Naive thymus-derived CD8-positive, alpha-beta T cell (primary cell): ENCODE results near the gene PCGF3. TPM values are rescaled to one million over a fixed set of nuclear protein-coding genes. Genes with fewer than 3 reads are reported as not detected.
"Not testable (repeated sequence)": the region's sequence is repeated elsewhere in the genome, so short reads cannot be mapped to it uniquely, and the experiment has no call there.

Source experiments
- ATAC-seq, 2 donors: fragments of 150-1000 bp; cut with Tn5 transposase in 1 of 2; sonication (Bioruptor Pico), chemical (Tn5 transposase) in 1 of 2; 1 replicate in 1 of 2; 2 replicates in 1 of 2; pipeline ENCODE4 v1.10.0; 2021; ENCODE audit warnings: mild to moderate bottlenecking in 2 of 2, moderate library complexity in 2 of 2
- POLR2A ChIA-PET: fragments of 350-600 bp; sonication (Branson Sonifier 250); formaldehyde crosslinking; loops from one replicate; lab custom pipeline; 2021; ENCODE audit warnings: antibody characterized with exemption; lab: Charles Lee
- DNase-seq, 10 donors: peaks; one replicate each; pipeline versions ENCODE4 v3.0.0 to v3.0.0-alpha.2; 2020 to 2022
- H3K27ac Mint-ChIP-seq, 10 donors: one replicate each; pipeline ENCODE4 v1.8.0; 2020 to 2022; ENCODE audit warnings: mild to moderate bottlenecking in 10 of 10, mixed read lengths in 10 of 10, moderate library complexity in 4 of 10, inconsistent platforms in 1 of 10
- H3K27me3 Mint-ChIP-seq, 5 donors: one replicate each; pipeline ENCODE4 v1.8.0; 2021 to 2022; ENCODE audit warnings: mixed read lengths in 5 of 5
- H3K36me3 Mint-ChIP-seq, 3 donors: one replicate each; pipeline ENCODE4 v1.8.0; 2020 to 2022; ENCODE audit warnings: mixed read lengths in 3 of 3, mild to moderate bottlenecking in 2 of 3, inconsistent platforms in 1 of 3
- H3K4me1 Mint-ChIP-seq, 4 donors: one replicate each; pipeline ENCODE4 v1.8.0; 2021 to 2022; ENCODE audit warnings: mixed read lengths in 4 of 4
- H3K4me3 Mint-ChIP-seq, 10 donors: one replicate each; pipeline ENCODE4 v1.8.0; 2020 to 2022; ENCODE audit warnings: mild to moderate bottlenecking in 10 of 10, mixed read lengths in 10 of 10, moderate library complexity in 6 of 10, inconsistent platforms in 1 of 10
- H3K9me3 Mint-ChIP-seq, 9 donors: one replicate each; pipeline ENCODE4 v1.8.0; 2020 to 2022; ENCODE audit warnings: mixed read lengths in 9 of 9, mild to moderate bottlenecking in 3 of 9, inconsistent platforms in 1 of 9, moderate library complexity in 1 of 9
- polyA plus RNA-seq, 3 donors: library from polyadenylated mRNA; unstranded; fragments of 300-500 nt; fragmentation: Illumina TruSeq; gene quantifications; one replicate each; pipeline ENCODE4 v1.2.3, GENCODE V29; 2021
- total RNA-seq, 8 experiments: library from RNA in 2 of 8; stranded (reverse) in 2 of 8; gene quantifications; one replicate each; pipeline ENCODE4 v1.2.3 and lab custom pipeline; 2021 to 2026

PCGF3 gene
- total and polyA plus RNA-seq, 5 experiments from 2014 or later, result 3.4 to 49.3 (median 4.4) TPM

DNA sequence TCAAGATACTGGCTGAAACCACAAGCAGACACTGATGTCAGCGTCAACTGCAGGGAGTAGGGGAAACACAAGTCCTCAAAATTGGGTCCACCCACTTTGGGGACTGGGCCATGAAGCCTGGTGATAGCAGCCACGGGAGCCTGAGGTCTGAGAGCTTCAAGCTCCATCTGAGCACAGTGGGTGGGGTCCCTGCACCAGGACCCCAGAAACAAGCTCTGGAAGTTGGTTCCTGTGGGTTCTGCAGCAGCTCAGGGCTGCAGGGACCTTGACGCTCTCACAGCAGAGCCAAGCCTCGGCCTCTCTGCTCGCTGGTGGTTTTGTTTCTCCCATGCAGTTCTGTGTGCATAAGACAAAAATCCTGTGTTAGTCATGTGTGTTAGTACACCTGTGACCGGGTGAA lies 65.8 kb downstream of the PCGF3 start:
- Mint-ChIP-seq H3K4me3 (peak overlapping the region in 1 of 10 donors; percentile 12), H3K9me3 (peaks cover 0 to 3% (median 0%) of the 10 kb centered on the region in 9 donors), H3K27ac (peak overlapping the region in 5 of 10 donors; percentile 10 to 84 (median 35)), H3K27me3 (no peaks in the 10 kb centered on the region), H3K4me1 (peaks cover 17 to 63% (median 39%) of the 10 kb centered on the region in 4 donors), H3K36me3 (peaks cover 0 to 66% (median 17%) of the 10 kb centered on the region in 3 donors)
- ATAC-seq (peak in 1 of 2 donors; percentile 22), DNase-seq (no peak)
- POLR2A ChIA-PET, result interaction anchor here (0.9 to 1.1 kb wide), 2 partner anchors 8 to 10 kb away, joined by 4 to 5 read pairs; no protein-coding TSS in a partner anchor

DNA sequence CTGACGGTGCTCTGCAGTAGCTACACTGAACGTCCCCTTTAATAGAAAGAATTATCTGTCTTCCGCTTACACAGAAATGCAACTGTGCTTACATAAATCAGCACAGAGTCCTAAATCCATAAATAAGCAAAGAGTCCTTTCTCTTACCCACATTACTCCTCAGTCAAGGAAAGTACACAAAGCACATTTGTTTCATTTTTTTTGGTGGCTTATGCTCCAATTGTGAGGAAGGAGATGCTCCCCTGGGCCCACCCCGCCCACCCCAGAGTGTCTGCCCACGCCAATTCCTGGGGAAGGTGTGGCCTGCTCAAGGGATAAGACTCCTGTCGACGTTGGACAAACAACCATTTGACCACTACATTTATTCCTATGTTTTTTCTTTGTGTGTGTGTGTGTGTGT lies 66.5 kb downstream of the PCGF3 start:
- peak overlapping the region in 5 of 10 donors; percentile 10 to 80 (median 29) for H3K27ac Mint-ChIP-seq
- POLR2A ChIA-PET, result interaction anchor here (0.9 to 1.1 kb wide), 2 partner anchors 7 to 10 kb away, joined by 4 to 5 read pairs; no protein-coding TSS in a partner anchor
- peaks cover 20 to 62% (median 45%) of the 10 kb centered on the region in 4 donors for H3K4me1 Mint-ChIP-seq
- no peak for ATAC-seq
- H3K4me3 Mint-ChIP-seq, result no peak overlapping the region
- no peaks in the 10 kb centered on the region for H3K27me3 Mint-ChIP-seq
- H3K36me3 Mint-ChIP-seq, result peaks cover under 1 to 65% (median 16%) of the 10 kb centered on the region in 3 donors
- no peaks in the 10 kb centered on the region for H3K9me3 Mint-ChIP-seq
- no peak for DNase-seq

DNA sequence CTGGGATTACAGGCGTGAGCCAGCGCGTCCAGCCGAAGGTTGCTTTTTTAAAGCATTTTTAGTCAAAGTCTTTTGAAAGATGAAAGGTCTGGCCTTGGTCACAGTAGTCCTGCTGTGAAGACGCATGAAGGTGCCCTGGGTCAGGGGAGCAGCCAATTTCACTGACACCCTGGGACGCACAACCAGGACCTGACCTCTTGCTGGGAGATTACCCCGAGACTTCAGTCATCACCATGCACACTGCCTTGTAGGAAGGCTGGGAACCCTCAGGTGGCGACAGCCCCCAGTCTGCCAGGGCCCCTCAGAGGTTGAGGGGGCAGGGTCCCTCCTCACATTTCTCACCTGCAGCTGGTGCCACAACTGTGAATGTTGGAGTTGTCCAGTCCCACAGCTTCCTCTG lies 67.1 kb downstream of the PCGF3 start:
- DNase-seq (no peak), ATAC-seq (no peak)
- Mint-ChIP-seq H3K27ac (peak overlapping the region in 4 of 10 donors; percentile 14 to 68 (median 35)), H3K27me3 (no peaks in the 10 kb centered on the region), H3K9me3 (no peaks in the 10 kb centered on the region), H3K36me3 (peaks cover 4 to 62% (median 13%) of the 10 kb centered on the region in 3 donors), H3K4me1 (peaks cover 23 to 68% (median 51%) of the 10 kb centered on the region in 4 donors), H3K4me3 (peak overlapping the region in 2 of 10 donors; percentile 15 to 48)
- POLR2A ChIA-PET, result no interaction called here

DNA sequence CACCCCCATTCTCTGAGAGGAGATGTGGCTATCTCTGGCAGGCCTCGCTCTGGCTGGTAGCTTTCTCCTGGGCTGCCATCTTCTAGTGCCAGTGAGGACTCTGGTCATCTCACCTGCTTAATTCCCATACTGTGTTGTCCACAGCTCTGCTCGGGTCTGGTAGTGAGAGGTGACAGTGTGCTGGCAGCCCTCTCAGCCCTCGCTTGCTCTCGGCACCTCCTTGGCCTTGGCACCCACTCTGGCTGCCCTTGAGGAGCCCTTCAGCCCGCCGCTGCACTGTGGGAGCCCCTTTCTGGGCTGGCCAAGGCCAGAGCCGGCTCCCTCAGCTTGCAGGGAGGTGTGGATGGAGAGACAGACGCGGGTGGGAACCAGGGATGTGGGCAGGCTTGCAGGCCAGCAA lies 67.6 kb downstream of the PCGF3 start:
- H3K4me1 Mint-ChIP-seq, result peaks cover 23 to 72% (median 55%) of the 10 kb centered on the region in 4 donors
- POLR2A ChIA-PET, result no interaction called here
- no peak for DNase-seq
- no peaks in the 10 kb centered on the region for H3K27me3 Mint-ChIP-seq
- no peaks in the 10 kb centered on the region for H3K9me3 Mint-ChIP-seq
- no peak for ATAC-seq
- peaks cover 4 to 64% (median 13%) of the 10 kb centered on the region in 3 donors for H3K36me3 Mint-ChIP-seq
- no peak overlapping the region for H3K4me3 Mint-ChIP-seq
- peak overlapping the region in 3 of 10 donors; percentile 14 to 51 (median 19) for H3K27ac Mint-ChIP-seq

DNA sequence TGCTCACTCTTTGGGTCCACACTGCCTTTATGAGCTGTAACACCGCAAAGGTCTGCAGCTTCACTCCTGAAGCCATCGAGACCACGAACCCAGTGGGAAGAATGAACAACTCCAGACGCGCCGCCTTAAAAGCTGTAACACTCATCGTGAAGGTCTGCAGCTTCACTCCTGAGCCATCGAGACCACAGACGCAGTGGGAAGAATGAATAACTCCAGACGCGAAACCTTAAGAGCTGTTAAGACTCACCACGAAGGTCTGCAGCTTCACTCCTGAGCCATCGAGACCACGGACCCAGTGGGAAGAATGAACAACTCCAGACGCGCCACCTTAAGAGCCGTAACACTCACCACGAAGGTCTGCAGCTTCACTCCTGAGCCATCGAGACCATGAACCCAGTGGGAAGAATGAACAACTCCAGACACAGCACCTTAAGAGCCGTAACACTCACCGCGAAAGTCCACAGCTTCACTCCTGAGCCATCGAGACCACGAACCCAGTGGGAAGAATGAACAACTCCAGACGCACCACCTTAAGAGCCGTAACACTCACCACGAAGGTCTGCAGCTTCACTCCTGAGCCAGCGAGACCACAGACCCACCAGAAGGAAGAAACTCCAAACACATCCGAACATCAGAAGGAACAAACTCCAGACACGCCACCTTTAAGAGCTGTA lies 68.9 kb downstream of the PCGF3 start:
- not testable (repeated sequence) for H3K9me3 Mint-ChIP-seq, H3K27me3 Mint-ChIP-seq, ATAC-seq, DNase-seq
- Mint-ChIP-seq H3K4me3 (peak overlapping the region; percentile 19 to 81 (median 64)), H3K36me3 (peaks cover 4 to 67% (median 10%) of the 10 kb centered on the region in 3 donors), H3K27ac (peak overlapping the region in 9 of 10 donors; percentile 39 to 84 (median 65)), H3K4me1 (peaks cover 25 to 78% (median 61%) of the 10 kb centered on the region in 4 donors)
- POLR2A ChIA-PET, result interaction anchor here (0.6 to 1.1 kb wide), 3 partner anchors 58 to 213 kb away, joined by 3 to 4 read pairs (median 3); partner anchors contain the start of genes ATP5ME, IDUA and MYL5

DNA sequence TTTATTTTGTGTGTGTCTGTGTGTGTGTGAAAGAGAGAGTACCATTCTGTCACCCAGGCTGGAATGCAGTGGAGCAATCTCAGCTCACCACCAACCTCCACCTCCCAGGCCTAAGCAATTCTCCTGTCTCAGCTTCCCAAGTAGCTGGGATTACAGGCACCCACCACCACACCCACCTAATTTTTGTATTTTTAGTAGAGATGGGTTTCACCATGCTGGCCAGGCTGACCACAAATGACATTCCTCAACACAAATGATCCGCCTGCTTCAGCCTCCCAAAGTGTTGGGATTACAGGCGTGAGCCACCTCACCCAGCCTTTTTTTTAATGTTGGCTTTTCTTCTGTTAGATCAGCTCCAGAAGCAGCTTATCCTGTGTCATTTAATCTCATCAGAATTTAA lies 69.9 kb downstream of the PCGF3 start:
- H3K27me3 Mint-ChIP-seq, ATAC-seq, H3K9me3 Mint-ChIP-seq, DNase-seq: not testable (repeated sequence)
- H3K4me3 Mint-ChIP-seq, result peak overlapping the region in 7 of 10 donors; percentile 54 to 80 (median 66)
- H3K27ac Mint-ChIP-seq, result peak overlapping the region in 5 of 10 donors; percentile 34 to 86 (median 65)
- H3K4me1 Mint-ChIP-seq, result peaks cover 25 to 78% (median 67%) of the 10 kb centered on the region in 4 donors
- POLR2A ChIA-PET, result interaction anchor here (1.1 kb wide), 1 partner anchor 212 kb away, joined by 3 read pairs; the partner anchor contains the start of gene IDUA
- H3K36me3 Mint-ChIP-seq, result peaks cover 4 to 65% (median 9%) of the 10 kb centered on the region in 3 donors

DNA sequence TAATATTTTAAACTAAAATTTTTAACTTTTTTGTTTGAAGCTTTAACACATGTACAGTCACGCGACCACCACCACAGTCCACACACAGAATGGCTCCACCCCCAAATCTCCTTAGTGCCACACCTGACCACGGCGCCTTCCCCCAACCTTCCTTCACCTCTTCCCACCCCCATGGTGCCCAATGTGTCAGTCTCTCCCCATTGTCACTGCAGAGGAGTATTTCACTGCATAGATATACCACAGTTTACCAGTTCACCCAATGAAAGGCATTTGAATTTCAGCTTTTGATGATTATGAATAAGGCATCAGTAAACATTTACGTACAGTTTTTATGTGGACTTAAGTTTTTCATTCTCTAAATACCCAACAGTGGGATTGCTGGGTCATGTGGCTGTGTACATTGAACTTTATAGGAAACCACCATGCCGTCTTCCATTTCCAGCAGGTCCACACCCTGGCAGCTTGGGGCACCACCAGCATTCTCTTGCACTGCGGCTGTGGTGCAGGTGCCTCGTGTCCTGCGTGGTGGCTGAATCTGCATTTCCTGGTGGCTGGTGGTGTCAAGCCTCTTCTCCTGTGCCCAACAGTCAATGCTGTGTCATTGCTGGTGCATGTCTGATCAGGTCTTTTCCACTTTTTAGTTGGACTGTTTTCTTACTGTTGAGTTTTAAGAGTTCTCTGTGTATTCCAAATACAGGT lies 71.3 kb downstream of the PCGF3 start:
- H3K4me3 Mint-ChIP-seq, result peak overlapping the region in 7 of 10 donors; percentile 2 to 72 (median 52)
- POLR2A ChIA-PET, result no interaction called here

DNA sequence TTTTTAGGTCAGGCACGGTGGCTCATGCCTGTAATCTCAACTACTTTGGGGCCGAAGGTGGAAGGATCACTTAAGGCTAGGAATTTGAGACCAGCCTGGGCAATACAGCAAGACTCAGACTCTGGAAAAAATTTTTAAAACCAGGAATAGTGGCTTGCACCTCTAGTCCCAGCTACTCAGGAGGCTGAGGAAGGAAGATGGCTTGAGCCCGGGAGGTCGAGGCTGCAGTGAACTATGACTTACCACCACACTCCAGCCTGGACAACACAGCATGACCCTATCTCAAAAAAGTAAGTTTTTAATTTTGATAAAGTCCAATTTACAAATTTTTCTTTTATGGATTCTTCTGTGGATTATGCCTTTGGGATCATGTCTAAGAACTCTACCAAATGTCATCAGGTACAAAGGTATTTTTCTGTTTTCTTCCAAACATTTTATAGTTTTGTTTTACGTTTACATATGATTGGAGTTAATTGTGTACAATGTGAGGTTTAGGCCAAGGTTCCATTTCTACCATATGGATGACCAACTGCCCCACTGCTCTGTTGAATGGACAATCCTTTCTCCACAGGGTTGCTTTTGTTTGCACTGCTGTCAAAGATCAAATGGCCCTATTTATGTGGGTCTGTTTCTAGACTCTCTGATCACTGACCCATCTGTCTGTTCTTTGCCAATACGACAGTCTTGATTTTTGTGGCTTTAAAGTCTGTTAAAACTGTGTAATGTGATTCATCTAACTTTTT lies 72.1 kb downstream of the PCGF3 start:
- DNase-seq (no peak), ATAC-seq (no peak)
- no peaks in the 10 kb centered on the region for H3K9me3 Mint-ChIP-seq
- H3K27ac Mint-ChIP-seq, result peak overlapping the region in 4 of 10 donors; percentile 11 to 74 (median 18)
- H3K27me3 Mint-ChIP-seq, result peaks cover 0 to 3% (median 0%) of the 10 kb centered on the region in 5 donors
- peaks cover 4 to 54% (median 9%) of the 10 kb centered on the region in 3 donors for H3K36me3 Mint-ChIP-seq
- H3K4me1 Mint-ChIP-seq, result peaks cover 27 to 79% (median 72%) of the 10 kb centered on the region in 4 donors
- peak overlapping the region in 6 of 10 donors; percentile 9 to 55 (median 26) for H3K4me3 Mint-ChIP-seq
- POLR2A ChIA-PET, result interaction anchor here (0.6 kb wide), 1 partner anchor 102 kb away, joined by 3 read pairs; no protein-coding TSS in a partner anchor

More for the DNA sequence above, 71.3 kb downstream of the PCGF3 start:
- H3K27me3 Mint-ChIP-seq, result peaks cover 0 to 2% (median 0%) of the 10 kb centered on the region in 5 donors
- H3K9me3 Mint-ChIP-seq, result no peaks in the 10 kb centered on the region
- peaks cover 4 to 56% (median 9%) of the 10 kb centered on the region in 3 donors for H3K36me3 Mint-ChIP-seq
- peaks cover 25 to 77% (median 69%) of the 10 kb centered on the region in 4 donors for H3K4me1 Mint-ChIP-seq
- ATAC-seq (no peak), DNase-seq (no peak)
- H3K27ac Mint-ChIP-seq, result peak overlapping the region in 6 of 10 donors; percentile 17 to 89 (median 64)

DNA sequence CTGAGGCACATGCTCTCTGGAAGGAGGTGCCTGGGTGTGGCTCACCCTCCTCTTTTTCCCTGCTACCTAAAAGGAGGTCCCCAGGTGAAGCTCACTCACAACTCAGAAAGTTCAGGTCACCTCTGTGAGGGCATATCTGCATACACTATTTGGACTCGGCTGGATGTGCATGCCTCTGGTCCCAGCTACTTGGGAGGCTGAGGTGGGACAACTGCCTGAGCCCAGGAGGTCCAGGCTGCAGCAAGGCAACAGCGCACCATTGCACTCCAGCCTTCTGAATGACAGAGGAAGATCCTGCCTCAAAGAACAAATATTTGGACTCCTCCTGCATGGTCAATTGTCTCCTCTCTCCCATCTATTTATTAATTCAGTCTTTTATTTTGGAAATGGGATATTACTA lies 73.9 kb downstream of the PCGF3 start:
- Mint-ChIP-seq H3K36me3 (peaks cover 4 to 50% (median 7%) of the 10 kb centered on the region in 3 donors), H3K27me3 (peaks cover under 1 to 14% (median 5%) of the 10 kb centered on the region in 5 donors), H3K27ac (peak overlapping the region; percentile 61 to 98 (median 77)), H3K4me1 (peaks cover 21 to 70% (median 68%) of the 10 kb centered on the region in 4 donors), H3K4me3 (peak overlapping the region; percentile 41 to 96 (median 85)), H3K9me3 (no peaks in the 10 kb centered on the region)
- POLR2A ChIA-PET, result interaction anchor here (0.5 to 0.8 kb wide), 2 partner anchors 8 to 15 kb away, joined by 3 to 5 read pairs; no protein-coding TSS in a partner anchor
- ATAC-seq (no peak), DNase-seq (no peak)

DNA sequence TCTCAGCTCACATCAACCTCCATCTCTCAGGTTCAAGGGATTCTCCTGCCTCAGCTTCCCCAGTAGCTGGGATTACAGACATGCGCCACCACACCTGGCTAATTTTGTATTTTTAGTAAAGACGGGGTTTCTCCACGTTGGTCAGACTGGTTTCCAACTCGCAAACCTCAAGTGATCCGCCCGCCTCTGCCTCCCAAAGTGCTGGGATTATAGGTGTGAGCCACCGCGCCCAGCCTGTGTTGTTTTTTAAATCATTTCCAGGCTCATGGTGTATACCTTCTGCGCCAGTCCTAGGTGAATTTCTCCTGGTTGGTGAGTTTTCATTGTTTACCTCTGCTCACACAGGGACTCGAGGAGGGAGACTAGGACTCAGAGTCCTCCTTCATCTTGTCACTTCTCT lies 74.6 kb downstream of the PCGF3 start:
- not testable (repeated sequence) for H3K9me3 Mint-ChIP-seq, DNase-seq, ATAC-seq
- POLR2A ChIA-PET, result interaction anchor here (0.8 kb wide), 1 partner anchor 14 kb away, joined by 3 read pairs; no protein-coding TSS in a partner anchor
- H3K4me3 Mint-ChIP-seq, result peak overlapping the region; percentile 73 to 96 (median 88)
- H3K27ac Mint-ChIP-seq, result peak overlapping the region; percentile 62 to 98 (median 89)
- peaks cover 6 to 21% (median 12%) of the 10 kb centered on the region in 5 donors for H3K27me3 Mint-ChIP-seq
- peaks cover 4 to 45% (median 7%) of the 10 kb centered on the region in 3 donors for H3K36me3 Mint-ChIP-seq
- peaks cover 20 to 70% (median 68%) of the 10 kb centered on the region in 4 donors for H3K4me1 Mint-ChIP-seq

DNA sequence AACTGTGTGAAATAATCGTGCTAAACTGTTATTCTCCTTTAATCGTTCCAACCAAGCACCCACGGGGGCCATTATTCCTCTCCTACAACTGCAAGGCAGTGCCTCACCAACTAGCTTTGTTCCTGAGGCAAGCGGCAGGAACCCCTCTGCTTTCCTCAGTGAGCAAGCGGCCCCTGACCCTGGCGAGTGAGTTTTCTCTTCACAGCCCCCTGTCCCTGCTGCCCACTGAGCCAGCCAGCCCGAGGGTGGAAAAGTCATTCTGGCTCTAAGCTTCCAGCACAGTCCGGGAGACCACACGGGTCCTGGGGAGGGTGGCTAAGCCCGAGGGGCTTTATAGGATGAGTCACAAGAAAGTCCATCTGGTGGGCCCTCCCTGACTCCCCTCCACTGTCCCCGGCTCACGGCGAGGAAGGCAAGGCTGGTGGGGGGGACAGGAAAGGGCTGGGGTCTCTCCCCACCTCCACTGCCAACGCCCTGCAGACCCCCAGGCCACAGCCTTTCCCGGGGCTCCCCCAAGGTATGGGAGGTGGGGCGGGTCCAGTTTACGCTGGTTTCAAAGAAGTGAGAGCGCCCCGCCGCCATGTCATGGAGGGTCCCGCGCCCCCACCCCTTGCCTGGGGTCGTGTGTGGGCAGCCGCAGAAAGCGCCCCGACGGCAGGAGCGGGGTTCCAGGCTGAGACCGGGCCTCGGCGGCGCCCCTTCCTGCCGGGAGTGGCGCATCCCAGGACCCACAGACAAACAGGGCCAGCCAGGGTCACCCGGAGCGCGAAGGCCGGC lies 75.3 kb downstream of the PCGF3 start:
- DNase-seq (peak in 1 of 10 donors; percentile 14), ATAC-seq (no peak)
- Mint-ChIP-seq H3K9me3 (no peaks in the 10 kb centered on the region), H3K4me1 (peaks cover 18 to 69% (median 63%) of the 10 kb centered on the region in 4 donors), H3K36me3 (peaks cover 4 to 40% (median 7%) of the 10 kb centered on the region in 3 donors), H3K27me3 (peaks cover 7 to 24% (median 14%) of the 10 kb centered on the region in 5 donors), H3K4me3 (peak overlapping the region; percentile 84 to 96 (median 92)), H3K27ac (peak overlapping the region; percentile 79 to 98 (median 94))
- POLR2A ChIA-PET, result interaction anchor here (0.9 to 2.7 kb wide), 8 partner anchors 9 to 229 kb away, joined by 3 to 20 read pairs (median 4); partner anchors contain the start of genes ATP5ME, GAK, MYL5 and TMEM175
